Spleen (tissue), 7 donors: ENCODE data around the gene INPP1.

Source experiments
- CTCF ChIP-seq, 11 experiments: fragments of 200-600 bp in 7 of 11; fragments of 450-650 bp in 4 of 11; sonication (generic) in 4 of 11; IDR thresholded peaks in 8 of 11; conservative IDR thresholded peaks in 3 of 11; 1 replicate in 7 of 11; 2 replicates in 4 of 11; pipeline versions ENCODE4 v1.4.0 to v1.8.0; 2016 to 2021; ENCODE audit warnings: antibody characterized with exemption in 11 of 11, inconsistent platforms in 4 of 11, mild to moderate bottlenecking in 1 of 11
- POLR2A ChIP-seq, 3 donors: fragments of 450-650 bp; IDR thresholded peaks; one replicate each; pipeline ENCODE4 v1.5.1; 2017; ENCODE audit warnings: antibody characterized with exemption in 3 of 3, mild to moderate bottlenecking in 1 of 3
- donor health status: DM: no; HTN: no; CAD: no; lungs with moderate emphysema.
- donor health status: DM: no; HTN: no; CAD: no.
- donor health status: DM: no; HTN: no; CAD: no.

- TF ChIP-seq CTCF (IDR thresholded peaks at IDR 0.05 in 8 of 11, conservative IDR thresholded peaks at IDR 0.05 in 3 of 11): peak in 3 of 11 experiments; percentile 17 to 38 (median 17)
- no peak for TF ChIP-seq POLR2A (IDR thresholded peaks at IDR 0.05)
These were observed 963 bp downstream of the INPP1 start for GRCh38 chr2:190344276-190344827.
